ENCODE results near the gene TSHR.
"Not testable (repeated sequence)": the region's sequence is repeated elsewhere in the genome, so short reads cannot be mapped to it uniquely, and the experiment has no call there.

The TSHR gene

DNA sequence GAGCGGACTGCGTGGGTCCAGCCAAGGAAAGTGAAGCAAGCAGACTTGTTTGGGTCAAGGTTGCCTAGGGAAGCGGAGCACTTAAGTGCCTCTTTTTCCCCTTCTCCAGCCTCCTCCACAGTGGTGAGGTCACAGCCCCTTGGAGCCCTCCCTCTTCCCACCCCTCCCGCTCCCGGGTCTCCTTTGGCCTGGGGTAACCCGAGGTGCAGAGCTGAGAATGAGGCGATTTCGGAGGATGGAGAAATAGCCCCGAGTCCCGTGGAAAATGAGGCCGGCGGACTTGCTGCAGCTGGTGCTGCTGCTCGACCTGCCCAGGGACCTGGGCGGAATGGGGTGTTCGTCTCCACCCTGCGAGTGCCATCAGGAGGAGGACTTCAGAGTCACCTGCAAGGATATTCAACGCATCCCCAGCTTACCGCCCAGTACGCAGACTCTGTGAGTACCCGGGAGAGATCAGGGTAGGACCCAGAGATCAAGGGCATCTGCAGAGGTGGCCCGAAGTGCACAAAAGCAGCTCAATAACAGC is at the start of gene TSHR:
TSHR (plus strand) TSS at position 206 of the 526 bp plus-strand sequence; CDS start at position 266, 60 bp downstream.
- Mint-ChIP-seq H3K9me3 (no peaks in the 10 kb centered on the region), H3K27ac (peak within 1 kb of the TSS; percentile 76), H3K27me3 (peaks cover 17% of the 10 kb centered on the region), H3K4me3 (peak within 1 kb of the TSS; percentile 81), H3K36me3 (ENCODE audit: low read depth) (no peaks in the 10 kb centered on the region), H3K4me1 (ENCODE audit: low read depth) (peaks cover 50% of the 10 kb centered on the region)
- peak; percentile 53 for DNase-seq

GRCh38 chr14:80906336-80906735 is 49.1 kb upstream of the TSHR start:
- Mint-ChIP-seq H3K9me3 (no peaks in the 10 kb centered on the region), H3K4me3 (no peak overlapping the region), H3K4me1 (ENCODE audit: low read depth) (peaks cover 18% of the 10 kb centered on the region), H3K27me3 (no peaks in the 10 kb centered on the region), H3K27ac (no peak overlapping the region), H3K36me3 (ENCODE audit: low read depth) (peaks cover 59% of the 10 kb centered on the region)
- no peak for DNase-seq

GRCh38 chr14:80906946-80907345 is 48.5 kb upstream of the TSHR start:
- no peak overlapping the region for H3K27ac Mint-ChIP-seq
- no peak overlapping the region for H3K4me3 Mint-ChIP-seq
- peaks cover 13% of the 10 kb centered on the region for H3K4me1 Mint-ChIP-seq (ENCODE audit: low read depth)
- H3K27me3 Mint-ChIP-seq: no peaks in the 10 kb centered on the region
- peaks cover 59% of the 10 kb centered on the region for H3K36me3 Mint-ChIP-seq (ENCODE audit: low read depth)
- DNase-seq: no peak
- H3K9me3 Mint-ChIP-seq: no peaks in the 10 kb centered on the region

- not testable (repeated sequence) for DNase-seq; H3K4me1 Mint-ChIP-seq (ENCODE audit: low read depth); H3K27ac Mint-ChIP-seq; H3K4me3 Mint-ChIP-seq; H3K9me3 Mint-ChIP-seq; H3K27me3 Mint-ChIP-seq
- peaks cover 56% of the 10 kb centered on the region for H3K36me3 Mint-ChIP-seq (ENCODE audit: low read depth)
Observed at GRCh38 chr14:80912013-80912412, 43.4 kb upstream of the TSHR start.

DNA sequence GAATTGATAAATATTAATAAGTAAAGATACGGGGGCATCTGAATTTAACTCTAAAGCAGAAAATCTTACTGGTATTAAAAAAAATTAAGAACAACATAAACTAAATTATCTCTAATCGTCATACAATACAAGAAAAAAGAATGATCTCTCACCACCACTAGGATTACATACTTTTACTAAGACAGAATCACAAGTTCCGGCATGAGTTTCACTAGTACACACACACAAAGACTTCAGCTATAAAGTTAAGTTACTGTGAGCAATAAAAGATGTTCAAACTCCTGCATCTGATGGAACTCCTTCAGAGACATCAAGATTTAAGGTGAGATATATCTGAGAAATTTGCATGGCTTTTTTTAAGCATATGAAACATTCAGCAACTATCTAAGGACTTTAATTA is 35.8 kb upstream of the TSHR start:
- Mint-ChIP-seq H3K27ac (no peak overlapping the region), H3K27me3 (no peaks in the 10 kb centered on the region), H3K9me3 (no peaks in the 10 kb centered on the region), H3K36me3 (ENCODE audit: low read depth) (peaks cover 29% of the 10 kb centered on the region), H3K4me1 (ENCODE audit: low read depth) (peaks cover 6% of the 10 kb centered on the region), H3K4me3 (no peak overlapping the region)
- DNase-seq: no peak

GRCh38 chr14:80923368-80923767 is 32.1 kb upstream of the TSHR start:
- Mint-ChIP-seq H3K27ac (no peak overlapping the region), H3K4me3 (no peak overlapping the region), H3K9me3 (no peaks in the 10 kb centered on the region), H3K27me3 (no peaks in the 10 kb centered on the region), H3K4me1 (ENCODE audit: low read depth) (peaks cover 18% of the 10 kb centered on the region), H3K36me3 (ENCODE audit: low read depth) (peaks cover 20% of the 10 kb centered on the region)
- no peak for DNase-seq

DNA sequence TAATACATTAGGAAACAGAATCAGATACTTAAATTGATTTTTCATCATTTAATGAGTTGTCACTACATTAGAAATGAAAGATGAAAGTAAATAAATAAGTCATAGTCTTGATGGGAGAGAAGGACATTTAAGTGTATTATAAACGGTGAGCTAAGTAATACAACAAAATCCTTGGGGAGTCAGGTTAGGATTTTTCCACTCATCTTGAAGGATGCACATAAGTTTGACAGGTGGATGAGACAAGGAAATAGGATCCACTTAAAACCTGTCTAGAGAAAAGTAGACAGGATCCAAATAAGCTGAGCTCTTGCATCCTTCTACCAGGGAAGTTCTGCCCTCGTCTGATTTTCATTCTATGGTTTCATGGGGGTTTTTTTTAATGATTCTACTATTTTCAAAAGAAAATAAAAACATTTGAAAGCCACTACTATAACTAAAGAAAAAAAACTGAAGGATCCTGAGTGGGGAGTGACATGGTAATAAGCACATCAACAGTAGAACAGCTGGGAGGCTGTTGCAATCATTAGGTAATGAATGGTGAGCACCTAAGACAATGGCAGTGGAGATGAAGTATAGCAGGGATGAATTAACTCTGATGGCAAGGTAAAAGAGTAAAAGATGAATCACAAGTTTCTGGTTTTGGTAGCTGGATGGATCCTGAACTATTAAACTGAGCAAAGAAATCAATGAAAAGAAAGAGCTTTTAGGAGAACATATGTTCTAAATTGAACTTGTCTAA is 30.9 kb upstream of the TSHR start:
- Mint-ChIP-seq H3K27me3 (no peaks in the 10 kb centered on the region), H3K36me3 (ENCODE audit: low read depth) (peaks cover 32% of the 10 kb centered on the region), H3K9me3 (no peaks in the 10 kb centered on the region), H3K4me3 (no peak overlapping the region), H3K4me1 (ENCODE audit: low read depth) (peaks cover 25% of the 10 kb centered on the region), H3K27ac (no peak overlapping the region)
- DNase-seq: no peak

- H3K36me3 Mint-ChIP-seq (ENCODE audit: low read depth): peaks cover 35% of the 10 kb centered on the region
- no peak overlapping the region for H3K27ac Mint-ChIP-seq
- H3K9me3 Mint-ChIP-seq: peaks cover 1% of the 10 kb centered on the region
- peaks cover 45% of the 10 kb centered on the region for H3K4me1 Mint-ChIP-seq (ENCODE audit: low read depth)
- H3K27me3 Mint-ChIP-seq: no peaks in the 10 kb centered on the region
- DNase-seq: no peak
- H3K4me3 Mint-ChIP-seq: no peak overlapping the region
Observed at GRCh38 chr14:80926397-80927082, 28.9 kb upstream of the TSHR start.

DNA sequence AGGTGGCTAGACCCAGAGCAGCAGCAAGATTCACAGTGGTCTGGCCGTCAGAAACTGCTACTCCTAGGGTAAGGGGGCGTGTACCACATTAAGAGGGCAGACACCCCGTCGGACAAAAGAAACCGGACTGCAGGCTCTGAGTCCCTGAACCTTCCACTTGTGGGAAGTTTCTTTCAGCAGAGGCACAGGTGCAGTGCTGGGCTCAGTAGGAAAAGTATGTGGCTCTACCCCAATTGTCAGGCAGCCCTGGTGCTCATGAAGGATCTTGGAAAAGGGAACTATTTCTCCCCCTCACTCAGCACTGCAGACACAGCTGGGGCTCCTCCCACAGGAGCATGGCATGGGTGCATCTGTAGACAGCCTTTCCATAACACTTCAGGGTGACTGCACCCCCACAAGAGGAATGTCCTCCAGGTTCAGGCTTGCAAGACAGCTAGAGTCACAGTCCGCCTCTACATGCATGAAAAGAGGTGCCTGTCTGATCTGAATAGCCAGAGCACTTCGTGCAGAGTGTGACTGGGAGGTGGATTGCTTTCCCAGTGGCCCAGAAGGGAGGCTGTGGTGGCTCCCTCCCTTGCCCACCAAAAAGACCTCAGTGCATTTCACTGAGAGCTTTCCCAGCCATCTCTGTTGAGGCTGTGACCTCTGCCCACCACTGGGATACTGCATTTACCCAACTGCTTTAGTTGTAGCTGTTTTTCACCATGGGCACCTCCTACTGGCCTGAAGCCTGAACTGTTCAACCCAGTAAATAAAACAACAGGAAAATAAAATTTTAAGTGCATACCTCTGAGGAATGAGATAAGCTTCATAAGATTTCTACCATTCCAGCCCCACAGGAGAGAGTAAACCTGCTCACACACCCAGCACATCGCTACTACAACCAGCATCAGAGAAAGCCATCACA is 28.1 kb upstream of the TSHR start:
- peaks cover 43% of the 10 kb centered on the region for H3K36me3 Mint-ChIP-seq (ENCODE audit: low read depth)
- H3K4me1 Mint-ChIP-seq (ENCODE audit: low read depth): peaks cover 53% of the 10 kb centered on the region
- no peaks in the 10 kb centered on the region for H3K27me3 Mint-ChIP-seq
- H3K27ac Mint-ChIP-seq: no peak overlapping the region
- no peak overlapping the region for H3K4me3 Mint-ChIP-seq
- DNase-seq: no peak
- H3K9me3 Mint-ChIP-seq: peaks cover 2% of the 10 kb centered on the region

DNA sequence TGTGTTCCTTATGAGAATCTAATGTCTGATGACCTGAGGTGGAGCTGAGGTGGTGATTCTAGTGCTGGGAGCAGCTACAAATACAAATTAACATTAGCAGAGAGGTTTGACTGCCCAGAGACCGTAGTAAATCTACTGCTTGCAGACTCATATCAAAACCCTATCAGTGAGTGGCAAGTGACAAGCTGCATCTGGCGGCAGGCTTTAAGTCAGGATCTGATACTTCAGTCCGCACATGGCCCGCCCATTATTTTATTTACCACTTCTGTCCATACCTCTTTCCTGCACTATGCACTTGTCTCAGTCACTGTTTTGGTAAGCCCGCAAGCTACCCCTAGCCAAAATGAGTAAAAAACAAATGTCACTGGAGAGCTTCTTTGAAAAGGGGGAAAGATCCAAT is 25.3 kb upstream of the TSHR start:
- no peak for DNase-seq
- peak overlapping the region; percentile 8 for H3K4me3 Mint-ChIP-seq
- H3K36me3 Mint-ChIP-seq (ENCODE audit: low read depth): peaks cover 50% of the 10 kb centered on the region
- H3K27ac Mint-ChIP-seq: peak overlapping the region; percentile 90
- H3K9me3 Mint-ChIP-seq: peaks cover 6% of the 10 kb centered on the region
- no peaks in the 10 kb centered on the region for H3K27me3 Mint-ChIP-seq
- peaks cover 64% of the 10 kb centered on the region for H3K4me1 Mint-ChIP-seq (ENCODE audit: low read depth)

- Mint-ChIP-seq H3K4me1 (ENCODE audit: low read depth) (peaks cover 60% of the 10 kb centered on the region), H3K36me3 (ENCODE audit: low read depth) (peaks cover 46% of the 10 kb centered on the region), H3K27ac (peak overlapping the region; percentile 90), H3K9me3 (peaks cover 6% of the 10 kb centered on the region), H3K4me3 (peak overlapping the region; percentile 60), H3K27me3 (no peaks in the 10 kb centered on the region)
- peak; percentile 42 for DNase-seq
Observed at GRCh38 chr14:80930836-80931389, 24.5 kb upstream of the TSHR start.

GRCh38 chr14:80933282-80933681 is 22.1 kb upstream of the TSHR start:
- Mint-ChIP-seq H3K4me1 (ENCODE audit: low read depth) (peaks cover 61% of the 10 kb centered on the region), H3K36me3 (ENCODE audit: low read depth) (peaks cover 50% of the 10 kb centered on the region), H3K27me3 (no peaks in the 10 kb centered on the region), H3K4me3 (no peak overlapping the region), H3K9me3 (peaks cover 6% of the 10 kb centered on the region), H3K27ac (no peak overlapping the region)
- no peak for DNase-seq

GRCh38 chr14:80933686-80934085 is 21.7 kb upstream of the TSHR start:
- peaks cover 48% of the 10 kb centered on the region for H3K36me3 Mint-ChIP-seq (ENCODE audit: low read depth)
- H3K4me3 Mint-ChIP-seq: no peak overlapping the region
- no peaks in the 10 kb centered on the region for H3K27me3 Mint-ChIP-seq
- peaks cover 6% of the 10 kb centered on the region for H3K9me3 Mint-ChIP-seq
- no peak overlapping the region for H3K27ac Mint-ChIP-seq
- peaks cover 60% of the 10 kb centered on the region for H3K4me1 Mint-ChIP-seq (ENCODE audit: low read depth)
- no peak for DNase-seq

DNA sequence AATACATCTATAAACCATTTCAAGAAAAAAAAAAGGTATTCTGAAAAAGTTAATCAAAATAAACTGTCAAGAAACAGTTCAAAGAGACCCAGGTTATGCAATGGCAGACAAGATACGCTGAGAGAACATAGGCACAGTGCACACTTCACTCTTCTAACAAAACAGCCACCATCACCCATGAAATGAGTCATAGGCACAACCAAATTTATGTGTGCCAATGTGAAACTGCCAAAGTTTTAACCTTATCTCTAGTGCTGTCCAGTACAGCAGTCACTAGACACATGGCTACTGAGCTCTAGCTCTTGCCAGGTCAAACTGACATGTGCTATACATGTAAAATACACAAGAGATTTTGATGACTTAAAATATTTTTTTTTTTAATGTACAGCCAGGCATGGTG is 15.3 kb upstream of the TSHR start:
- Mint-ChIP-seq H3K4me1 (ENCODE audit: low read depth) (peaks cover 49% of the 10 kb centered on the region), H3K27me3 (no peaks in the 10 kb centered on the region), H3K36me3 (ENCODE audit: low read depth) (peaks cover 17% of the 10 kb centered on the region), H3K9me3 (no peaks in the 10 kb centered on the region), H3K27ac (peak overlapping the region; percentile 52), H3K4me3 (peak overlapping the region; percentile 91)
- no peak for DNase-seq
